Lower leg skin (tissue), 4 donors: Measurements from ENCODE around the gene NFIA. TPM values are rescaled to one million over a fixed set of nuclear protein-coding genes. Genes with fewer than 3 reads are reported as not detected.
"Not testable (repeated sequence)": the region's sequence is repeated elsewhere in the genome, so short reads cannot be mapped to it uniquely, and the experiment has no call there.

ENCODE experiments used
- DNase-seq, 2 donors: peaks; one replicate each; pipeline ENCODE4 v3.0.0-alpha.2; 2019; ENCODE audit warnings: low spot score in 2 of 2
- H3K4me3 ChIP-seq: fragments of 200-600 bp; sonication (generic); 2 replicates; pipeline ENCODE4 v1.5.1; 2017; ENCODE audit warnings: mild to moderate bottlenecking, low read depth; ENCODE audit not compliant: poor library complexity, severe bottlenecking
- POLR2A ChIP-seq, 2 donors: fragments of 450-650 bp; IDR thresholded peaks; one replicate each; pipeline ENCODE4 v1.6.1; 2016 to 2017; ENCODE audit warnings: antibody characterized with exemption in 2 of 2, mild to moderate bottlenecking in 1 of 2, moderate library complexity in 1 of 2
- WGBS, 2 donors: methylation state at CpG; one replicate each; pipeline ENCODE4 v1.1.5; 2018; 5-methylcytosine and 5-hydroxymethylcytosine counted together
- intact Hi-C: fragments of 100-400 bp; cut with DNase I; formaldehyde crosslinking; loops from one replicate; pipeline ENCODE4 v1.15.0; 2023; ENCODE audit warnings: low total_unique reads
- total RNA-seq, 4 donors: library from RNA; depleted of rRNA; stranded (reverse); fragments of >200 nt; gene quantifications; one replicate each; pipeline ENCODE4 v1.1.0, GENCODE V29; 2016
- TF ChIP-seq, protein P1 (sequence below), 3 donors: fragments of 450-650 bp; IDR thresholded peaks; one replicate each; pipeline ENCODE4 v1.5.1; 2016; ENCODE audit warnings: antibody characterized with exemption in 3 of 3, mild to moderate bottlenecking in 3 of 3, moderate library complexity in 2 of 3

NFIA gene
- total RNA-seq, 4 donors from 2014 or later: 26.0 to 32.5 (median 30.3) TPM

DNA sequence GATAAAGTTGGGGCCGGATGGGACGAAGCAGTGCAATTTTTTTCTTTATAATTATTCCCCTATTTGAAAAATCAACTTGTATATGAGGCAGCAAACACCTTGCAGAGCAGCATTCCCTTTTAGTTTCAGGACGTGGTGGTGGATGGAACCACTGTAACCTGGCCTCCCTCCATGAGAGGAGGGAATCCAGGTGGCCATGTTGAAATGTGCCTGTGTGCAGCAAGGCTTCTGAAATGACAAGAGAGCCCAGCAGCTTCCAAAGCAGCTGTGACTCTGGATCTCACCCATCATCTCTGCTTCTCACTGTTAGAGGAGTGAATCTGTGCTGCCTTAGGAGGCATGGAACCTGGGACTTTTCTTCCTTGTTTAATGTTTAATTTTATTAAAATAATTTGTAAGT lies 42.3 kb downstream of the NFIA start:
- intact Hi-C loops: no loop called here
- no peak overlapping the region for H3K4me3 ChIP-seq
- DNase-seq: no peak
- TF ChIP-seq, protein P1, sequence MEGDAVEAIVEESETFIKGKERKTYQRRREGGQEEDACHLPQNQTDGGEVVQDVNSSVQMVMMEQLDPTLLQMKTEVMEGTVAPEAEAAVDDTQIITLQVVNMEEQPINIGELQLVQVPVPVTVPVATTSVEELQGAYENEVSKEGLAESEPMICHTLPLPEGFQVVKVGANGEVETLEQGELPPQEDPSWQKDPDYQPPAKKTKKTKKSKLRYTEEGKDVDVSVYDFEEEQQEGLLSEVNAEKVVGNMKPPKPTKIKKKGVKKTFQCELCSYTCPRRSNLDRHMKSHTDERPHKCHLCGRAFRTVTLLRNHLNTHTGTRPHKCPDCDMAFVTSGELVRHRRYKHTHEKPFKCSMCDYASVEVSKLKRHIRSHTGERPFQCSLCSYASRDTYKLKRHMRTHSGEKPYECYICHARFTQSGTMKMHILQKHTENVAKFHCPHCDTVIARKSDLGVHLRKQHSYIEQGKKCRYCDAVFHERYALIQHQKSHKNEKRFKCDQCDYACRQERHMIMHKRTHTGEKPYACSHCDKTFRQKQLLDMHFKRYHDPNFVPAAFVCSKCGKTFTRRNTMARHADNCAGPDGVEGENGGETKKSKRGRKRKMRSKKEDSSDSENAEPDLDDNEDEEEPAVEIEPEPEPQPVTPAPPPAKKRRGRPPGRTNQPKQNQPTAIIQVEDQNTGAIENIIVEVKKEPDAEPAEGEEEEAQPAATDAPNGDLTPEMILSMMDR (IDR thresholded peaks at IDR 0.05): no peak
- TF ChIP-seq POLR2A (IDR thresholded peaks at IDR 0.05): no peak
- 67 to 74% methylated on average over 3 of the region's 3 CpGs for WGBS, 2 donors

DNA sequence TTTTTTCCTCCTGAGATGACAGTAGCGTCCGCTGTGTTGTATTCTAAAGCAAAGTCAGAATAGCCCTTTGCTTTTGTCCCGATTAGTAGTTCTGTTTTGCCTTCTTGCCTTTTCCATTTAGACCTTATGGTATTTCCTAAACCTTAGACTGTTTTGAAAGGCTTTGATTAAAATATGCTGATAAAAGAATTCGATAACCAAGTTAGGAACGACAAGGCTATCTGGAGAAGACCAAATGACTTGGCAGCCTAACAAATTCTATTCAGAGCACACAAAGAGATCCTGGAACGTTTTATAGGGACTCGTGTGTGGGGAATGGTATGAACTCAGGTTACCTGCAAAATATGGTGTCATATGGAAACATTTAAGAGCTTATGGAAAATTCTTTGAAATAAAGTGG lies 42.9 kb downstream of the NFIA start:
- no peak for DNase-seq

DNA sequence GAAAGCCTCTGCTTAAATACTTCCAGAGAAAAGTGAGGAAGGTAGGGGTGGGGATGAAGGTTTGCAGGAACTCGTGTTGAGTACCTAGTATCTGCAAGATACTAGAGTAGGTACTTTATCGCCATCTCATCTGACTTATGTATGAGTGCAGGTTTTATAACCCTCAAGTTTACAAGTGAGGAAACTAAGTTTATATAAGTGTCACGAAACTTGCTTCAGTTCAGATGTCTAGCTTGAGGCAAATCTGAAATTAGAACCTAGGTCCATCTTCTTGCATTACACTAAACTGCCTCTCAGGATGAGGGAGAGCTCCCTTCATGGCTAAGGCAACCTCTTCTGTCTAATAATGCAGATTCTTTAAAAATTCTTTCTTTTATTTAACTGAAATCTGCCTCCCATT lies 43.5 kb downstream of the NFIA start:
- no peak for DNase-seq
- TF ChIP-seq, protein P1 (IDR thresholded peaks at IDR 0.05): no peak
- TF ChIP-seq POLR2A (IDR thresholded peaks at IDR 0.05): no peak
- intact Hi-C loops: no loop called here
- no peak overlapping the region for H3K4me3 ChIP-seq
- 61 to 76% methylated on average over 3 of the region's 3 CpGs for WGBS, 2 donors

More for the DNA sequence above, 42.9 kb downstream of the NFIA start:
- 45 to 51% methylated on average over 7 of the region's 7 CpGs for WGBS, 2 donors
- intact Hi-C loops: no loop called here
- no peak overlapping the region for H3K4me3 ChIP-seq
- TF ChIP-seq, protein P1 (IDR thresholded peaks at IDR 0.05): no peak
- no peak for TF ChIP-seq POLR2A (IDR thresholded peaks at IDR 0.05)

DNA sequence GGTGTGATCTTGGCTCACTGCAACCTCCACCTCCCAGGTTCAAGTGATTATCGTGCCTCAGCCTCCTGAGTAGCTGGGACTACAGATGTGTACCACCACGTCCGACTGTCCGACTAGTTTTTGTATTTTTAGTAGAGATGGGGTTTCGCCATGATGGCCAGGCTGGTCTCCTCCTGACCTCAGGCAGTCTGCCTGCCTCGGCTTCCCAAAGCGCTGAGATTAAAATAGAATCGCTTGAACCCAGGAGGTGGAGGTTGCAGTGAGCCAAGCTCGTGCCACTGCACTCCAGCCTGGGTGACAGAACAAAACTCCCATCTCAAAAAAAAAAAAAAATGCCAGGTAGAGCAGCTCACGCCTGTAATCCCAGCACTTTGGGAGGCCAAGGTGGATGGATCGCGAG lies 44.5 kb downstream of the NFIA start:
- DNase-seq, H3K4me3 ChIP-seq, intact Hi-C loops: not testable (repeated sequence)
- 97 to 100% methylated on average over 12 of the region's 12 CpGs for WGBS, 2 donors

DNA sequence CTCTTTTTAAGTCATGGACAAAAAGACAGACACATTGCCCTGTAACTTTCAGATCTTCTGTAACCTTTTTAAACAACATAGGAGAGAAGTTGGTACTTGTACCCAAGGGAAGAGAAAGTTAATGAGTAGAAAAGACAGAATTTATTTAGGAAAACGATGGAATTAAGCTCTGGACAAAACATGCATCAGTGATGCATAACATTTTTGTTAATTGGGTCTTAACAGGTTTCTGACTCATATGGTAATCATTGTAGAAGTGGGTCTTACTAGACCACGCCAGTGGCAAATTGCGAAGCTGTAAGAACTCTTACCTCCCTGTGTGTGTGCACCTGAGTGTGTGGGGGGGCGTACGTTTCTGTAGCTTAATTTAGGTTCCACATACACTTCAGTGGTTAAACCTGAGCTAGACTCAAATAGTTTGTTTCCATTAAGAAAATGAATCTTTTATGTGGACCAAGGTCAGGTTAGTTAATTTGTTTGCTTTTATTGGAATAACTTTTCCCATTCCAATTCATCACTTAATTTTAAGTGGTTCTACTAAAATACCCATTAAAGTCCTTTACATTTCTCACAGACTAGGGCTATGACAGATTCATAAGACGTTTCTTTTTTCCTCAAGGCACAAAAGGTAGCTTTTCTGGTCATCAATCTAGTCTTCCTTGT lies 48.1 kb downstream of the NFIA start:
- no peak for DNase-seq
- no peak overlapping the region for H3K4me3 ChIP-seq
- intact Hi-C loops: no loop called here
- WGBS, 2 donors: 87% methylated on average over 6 of the region's 6 CpGs
- TF ChIP-seq, protein P1 (IDR thresholded peaks at IDR 0.05): no peak
- TF ChIP-seq POLR2A (IDR thresholded peaks at IDR 0.05): no peak

DNA sequence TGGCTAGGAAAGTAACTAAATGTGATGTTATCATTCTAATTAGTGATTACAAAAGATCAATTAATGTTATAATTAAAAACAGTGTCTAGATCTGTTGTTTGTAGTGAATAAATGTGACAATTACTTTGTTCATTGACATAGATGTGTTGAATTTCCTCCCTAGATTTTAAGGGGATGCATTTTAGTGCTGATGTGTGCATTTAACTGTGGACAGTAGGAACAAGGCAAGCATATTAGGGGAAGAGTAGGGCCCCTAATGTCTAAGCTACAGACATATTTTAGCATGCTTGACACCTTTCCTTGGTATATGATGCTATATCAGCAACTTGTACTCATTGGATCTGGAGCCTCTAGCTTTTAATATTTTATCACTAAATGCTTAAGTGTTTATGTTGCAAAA lies 48.9 kb downstream of the NFIA start:
- TF ChIP-seq, protein P1 (IDR thresholded peaks at IDR 0.05): no peak
- no peak for TF ChIP-seq POLR2A (IDR thresholded peaks at IDR 0.05)
- H3K4me3 ChIP-seq: no peak overlapping the region
- DNase-seq: no peak
- intact Hi-C loops: no loop called here
